ENCODE data around the gene TMEM232. TPM values are rescaled to one million over a fixed set of nuclear protein-coding genes. Genes with fewer than 3 reads are reported as not detected.

TMEM232 gene
- total and polyA plus RNA-seq, 2 experiments from 2014 or later: 1.3 to 1.9 TPM

DNA sequence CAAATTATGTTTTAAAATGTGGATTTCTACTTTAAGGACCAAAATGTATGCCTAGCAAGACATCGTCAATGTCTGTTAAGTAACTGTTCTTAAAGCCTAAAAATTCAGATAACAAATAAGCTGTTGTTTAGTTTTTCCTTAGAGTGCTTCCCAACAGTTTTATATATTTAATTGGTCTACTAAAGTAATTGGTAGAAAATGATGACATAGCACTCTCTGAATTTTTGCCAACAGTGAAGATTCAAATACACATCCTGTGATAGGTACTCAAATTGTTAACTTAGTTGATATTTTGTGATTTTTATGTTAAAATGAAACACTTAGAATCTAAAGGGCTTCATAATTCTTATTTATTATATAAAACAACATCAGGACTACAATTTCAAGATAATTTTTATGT, 107.5 kb downstream of the TMEM232 start:
- H3K4me3 ChIP-seq: no peak overlapping the region
- H3F3A ChIP-seq (replicated peaks; ENCODE audit: low read depth): no peaks in the 10 kb centered on the region
- H3K4me1 ChIP-seq (ENCODE audit: insufficient read depth): no peaks in the 10 kb centered on the region
- DNase-seq (ENCODE audit: low spot score) (no peak), ATAC-seq (no peak)
- no peaks in the 10 kb centered on the region for H4K20me1 ChIP-seq (replicated peaks; ENCODE audit: insufficient read depth)
- H3K27me3 Mint-ChIP-seq (ENCODE audit: insufficient read depth, low read depth, poor library complexity): no peaks in the 10 kb centered on the region
- H3K9me2 ChIP-seq (ENCODE audit: insufficient read depth): no peaks in the 10 kb centered on the region
- no peaks in the 10 kb centered on the region for H3K27me3 ChIP-seq (ENCODE audit: insufficient read depth)
- no peak overlapping the region for H2AFZ ChIP-seq
- H3K27ac Mint-ChIP-seq: no peak overlapping the region
- 0 out of 3 replicates have a peak, but pooled peaks cover 3% of the 10 kb centered on the region for H3K36me3 Mint-ChIP-seq (ENCODE audit: low read depth)
- no peak overlapping the region for H3K4me3 Mint-ChIP-seq
- no peak overlapping the region for H3K4me2 ChIP-seq
- no peaks in the 10 kb centered on the region for H3K79me2 ChIP-seq (replicated peaks; ENCODE audit: insufficient read depth)
- no peaks in the 10 kb centered on the region for H3K36me3 ChIP-seq (ENCODE audit: insufficient read depth)
- H3K27ac ChIP-seq (ENCODE audit: low read depth): no peak overlapping the region
- no peaks in the 10 kb centered on the region for H3K4me1 Mint-ChIP-seq
- H3K9me3 Mint-ChIP-seq: peaks cover 11% of the 10 kb centered on the region; the same call in 2 of the 3 replicates
- no peak for TF ChIP-seq EZH2phosphoT487 (IDR thresholded peaks at IDR 0.05; ENCODE audit: unreplicated experiment)

DNA sequence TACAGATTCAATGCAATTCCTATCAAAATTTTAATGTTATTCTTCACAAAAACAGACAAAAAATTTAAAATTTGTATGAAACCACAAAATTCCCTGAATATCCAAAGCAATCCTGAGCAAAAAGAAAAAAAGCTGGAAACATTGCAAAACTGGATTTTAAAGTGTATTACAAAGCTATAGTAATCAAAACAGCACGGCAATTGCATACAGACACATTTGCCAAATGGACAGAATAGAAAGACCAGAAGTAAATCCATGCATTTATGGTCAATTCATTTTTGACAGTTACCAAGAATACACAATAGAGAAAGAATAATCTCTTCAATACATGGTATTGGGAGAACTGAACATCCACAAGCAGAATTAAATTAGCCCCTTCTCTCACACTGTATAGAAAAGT, 110.5 kb downstream of the TMEM232 start:
- Mint-ChIP-seq H3K27ac (no peak overlapping the region), H3K4me1 (no peaks in the 10 kb centered on the region), H3K4me3 (no peak overlapping the region), H3K27me3 (ENCODE audit: insufficient read depth, low read depth, poor library complexity) (no peaks in the 10 kb centered on the region), H3K9me3 (peaks cover 11% of the 10 kb centered on the region; the same call in 2 of the 3 replicates), H3K36me3 (ENCODE audit: low read depth) (0 out of 3 replicates have a peak, but pooled peaks cover 3% of the 10 kb centered on the region)
- Histone ChIP-seq H3F3A (replicated peaks; ENCODE audit: low read depth) (no peaks in the 10 kb centered on the region), H3K4me3 (no peak overlapping the region), H3K4me2 (no peak overlapping the region), H3K27ac (ENCODE audit: low read depth) (no peak overlapping the region), H3K79me2 (replicated peaks; ENCODE audit: insufficient read depth) (no peaks in the 10 kb centered on the region), H3K9me2 (ENCODE audit: insufficient read depth) (no peaks in the 10 kb centered on the region), H3K4me1 (ENCODE audit: insufficient read depth) (no peaks in the 10 kb centered on the region), H3K36me3 (ENCODE audit: insufficient read depth) (no peaks in the 10 kb centered on the region), H2AFZ (no peak overlapping the region), H3K27me3 (ENCODE audit: insufficient read depth) (no peaks in the 10 kb centered on the region), H4K20me1 (replicated peaks; ENCODE audit: insufficient read depth) (no peaks in the 10 kb centered on the region)
- ATAC-seq (no peak), DNase-seq (ENCODE audit: low spot score) (no peak)
- no peak for TF ChIP-seq ZNF114 (CRISPR knock-in tag; IDR thresholded peaks at IDR 0.05)
- TF ChIP-seq EZH2 (IDR thresholded peaks at IDR 0.05; ENCODE audit: low read depth, unreplicated experiment): no peak
- no peak for TF ChIP-seq NANOG (IDR thresholded peaks at IDR 0.05; ENCODE audit: borderline replicate concordance)
- no peak for TF ChIP-seq POLR2AphosphoS5 (IDR thresholded peaks at IDR 0.05; ENCODE audit: low read depth)
- TF ChIP-seq, protein P1, sequence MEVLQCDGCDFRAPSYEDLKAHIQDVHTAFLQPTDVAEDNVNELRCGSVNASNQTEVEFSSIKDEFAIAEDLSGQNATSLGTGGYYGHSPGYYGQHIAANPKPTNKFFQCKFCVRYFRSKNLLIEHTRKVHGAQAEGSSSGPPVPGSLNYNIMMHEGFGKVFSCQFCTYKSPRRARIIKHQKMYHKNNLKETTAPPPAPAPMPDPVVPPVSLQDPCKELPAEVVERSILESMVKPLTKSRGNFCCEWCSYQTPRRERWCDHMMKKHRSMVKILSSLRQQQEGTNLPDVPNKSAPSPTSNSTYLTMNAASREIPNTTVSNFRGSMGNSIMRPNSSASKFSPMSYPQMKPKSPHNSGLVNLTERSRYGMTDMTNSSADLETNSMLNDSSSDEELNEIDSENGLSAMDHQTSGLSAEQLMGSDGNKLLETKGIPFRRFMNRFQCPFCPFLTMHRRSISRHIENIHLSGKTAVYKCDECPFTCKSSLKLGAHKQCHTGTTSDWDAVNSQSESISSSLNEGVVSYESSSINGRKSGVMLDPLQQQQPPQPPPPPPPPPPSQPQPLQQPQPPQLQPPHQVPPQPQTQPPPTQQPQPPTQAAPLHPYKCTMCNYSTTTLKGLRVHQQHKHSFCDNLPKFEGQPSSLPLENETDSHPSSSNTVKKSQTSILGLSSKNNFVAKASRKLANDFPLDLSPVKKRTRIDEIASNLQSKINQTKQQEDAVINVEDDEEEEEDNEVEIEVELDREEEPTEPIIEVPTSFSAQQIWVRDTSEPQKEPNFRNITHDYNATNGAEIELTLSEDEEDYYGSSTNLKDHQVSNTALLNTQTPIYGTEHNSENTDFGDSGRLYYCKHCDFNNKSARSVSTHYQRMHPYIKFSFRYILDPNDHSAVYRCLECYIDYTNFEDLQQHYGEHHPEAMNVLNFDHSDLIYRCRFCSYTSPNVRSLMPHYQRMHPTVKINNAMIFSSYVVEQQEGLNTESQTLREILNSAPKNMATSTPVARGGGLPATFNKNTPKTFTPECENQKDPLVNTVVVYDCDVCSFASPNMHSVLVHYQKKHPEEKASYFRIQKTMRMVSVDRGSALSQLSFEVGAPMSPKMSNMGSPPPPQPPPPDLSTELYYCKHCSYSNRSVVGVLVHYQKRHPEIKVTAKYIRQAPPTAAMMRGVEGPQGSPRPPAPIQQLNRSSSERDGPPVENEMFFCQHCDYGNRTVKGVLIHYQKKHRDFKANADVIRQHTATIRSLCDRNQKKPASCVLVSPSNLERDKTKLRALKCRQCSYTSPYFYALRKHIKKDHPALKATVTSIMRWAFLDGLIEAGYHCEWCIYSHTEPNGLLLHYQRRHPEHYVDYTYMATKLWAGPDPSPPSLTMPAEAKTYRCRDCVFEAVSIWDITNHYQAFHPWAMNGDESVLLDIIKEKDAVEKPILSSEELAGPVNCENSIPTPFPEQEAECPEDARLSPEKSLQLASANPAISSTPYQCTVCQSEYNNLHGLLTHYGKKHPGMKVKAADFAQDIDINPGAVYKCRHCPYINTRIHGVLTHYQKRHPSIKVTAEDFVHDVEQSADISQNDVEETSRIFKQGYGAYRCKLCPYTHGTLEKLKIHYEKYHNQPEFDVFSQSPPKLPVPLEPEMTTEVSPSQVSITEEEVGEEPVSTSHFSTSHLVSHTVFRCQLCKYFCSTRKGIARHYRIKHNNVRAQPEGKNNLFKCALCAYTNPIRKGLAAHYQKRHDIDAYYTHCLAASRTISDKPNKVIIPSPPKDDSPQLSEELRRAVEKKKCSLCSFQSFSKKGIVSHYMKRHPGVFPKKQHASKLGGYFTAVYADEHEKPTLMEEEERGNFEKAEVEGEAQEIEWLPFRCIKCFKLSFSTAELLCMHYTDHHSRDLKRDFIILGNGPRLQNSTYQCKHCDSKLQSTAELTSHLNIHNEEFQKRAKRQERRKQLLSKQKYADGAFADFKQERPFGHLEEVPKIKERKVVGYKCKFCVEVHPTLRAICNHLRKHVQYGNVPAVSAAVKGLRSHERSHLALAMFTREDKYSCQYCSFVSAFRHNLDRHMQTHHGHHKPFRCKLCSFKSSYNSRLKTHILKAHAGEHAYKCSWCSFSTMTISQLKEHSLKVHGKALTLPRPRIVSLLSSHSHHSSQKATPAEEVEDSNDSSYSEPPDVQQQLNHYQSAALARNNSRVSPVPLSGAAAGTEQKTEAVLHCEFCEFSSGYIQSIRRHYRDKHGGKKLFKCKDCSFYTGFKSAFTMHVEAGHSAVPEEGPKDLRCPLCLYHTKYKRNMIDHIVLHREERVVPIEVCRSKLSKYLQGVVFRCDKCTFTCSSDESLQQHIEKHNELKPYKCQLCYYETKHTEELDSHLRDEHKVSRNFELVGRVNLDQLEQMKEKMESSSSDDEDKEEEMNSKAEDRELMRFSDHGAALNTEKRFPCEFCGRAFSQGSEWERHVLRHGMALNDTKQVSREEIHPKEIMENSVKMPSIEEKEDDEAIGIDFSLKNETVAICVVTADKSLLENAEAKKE (CRISPR knock-in tag; IDR thresholded peaks at IDR 0.05): no peak
- TF ChIP-seq, protein P2, sequence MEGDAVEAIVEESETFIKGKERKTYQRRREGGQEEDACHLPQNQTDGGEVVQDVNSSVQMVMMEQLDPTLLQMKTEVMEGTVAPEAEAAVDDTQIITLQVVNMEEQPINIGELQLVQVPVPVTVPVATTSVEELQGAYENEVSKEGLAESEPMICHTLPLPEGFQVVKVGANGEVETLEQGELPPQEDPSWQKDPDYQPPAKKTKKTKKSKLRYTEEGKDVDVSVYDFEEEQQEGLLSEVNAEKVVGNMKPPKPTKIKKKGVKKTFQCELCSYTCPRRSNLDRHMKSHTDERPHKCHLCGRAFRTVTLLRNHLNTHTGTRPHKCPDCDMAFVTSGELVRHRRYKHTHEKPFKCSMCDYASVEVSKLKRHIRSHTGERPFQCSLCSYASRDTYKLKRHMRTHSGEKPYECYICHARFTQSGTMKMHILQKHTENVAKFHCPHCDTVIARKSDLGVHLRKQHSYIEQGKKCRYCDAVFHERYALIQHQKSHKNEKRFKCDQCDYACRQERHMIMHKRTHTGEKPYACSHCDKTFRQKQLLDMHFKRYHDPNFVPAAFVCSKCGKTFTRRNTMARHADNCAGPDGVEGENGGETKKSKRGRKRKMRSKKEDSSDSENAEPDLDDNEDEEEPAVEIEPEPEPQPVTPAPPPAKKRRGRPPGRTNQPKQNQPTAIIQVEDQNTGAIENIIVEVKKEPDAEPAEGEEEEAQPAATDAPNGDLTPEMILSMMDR (conservative IDR thresholded peaks at IDR 0.05; ENCODE audit: low read depth in 2 of 2): no peak
- TF ChIP-seq, protein P3, sequence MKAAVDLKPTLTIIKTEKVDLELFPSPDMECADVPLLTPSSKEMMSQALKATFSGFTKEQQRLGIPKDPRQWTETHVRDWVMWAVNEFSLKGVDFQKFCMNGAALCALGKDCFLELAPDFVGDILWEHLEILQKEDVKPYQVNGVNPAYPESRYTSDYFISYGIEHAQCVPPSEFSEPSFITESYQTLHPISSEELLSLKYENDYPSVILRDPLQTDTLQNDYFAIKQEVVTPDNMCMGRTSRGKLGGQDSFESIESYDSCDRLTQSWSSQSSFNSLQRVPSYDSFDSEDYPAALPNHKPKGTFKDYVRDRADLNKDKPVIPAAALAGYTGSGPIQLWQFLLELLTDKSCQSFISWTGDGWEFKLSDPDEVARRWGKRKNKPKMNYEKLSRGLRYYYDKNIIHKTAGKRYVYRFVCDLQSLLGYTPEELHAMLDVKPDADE (IDR thresholded peaks at IDR 0.05): no peak
- TF ChIP-seq JUNB (IDR thresholded peaks at IDR 0.05; ENCODE audit: unreplicated experiment): no peak
- no peak for TF ChIP-seq CREB1 (CRISPR knock-in tag; IDR thresholded peaks at IDR 0.05; ENCODE audit: low read depth)
- TF ChIP-seq ZNF331 (CRISPR knock-in tag; IDR thresholded peaks at IDR 0.05; ENCODE audit: low read depth): no peak
- TF ChIP-seq STAT1 (IDR thresholded peaks at IDR 0.05; ENCODE audit: unreplicated experiment): no peak
- TF ChIP-seq EZH2phosphoT487 (IDR thresholded peaks at IDR 0.05; ENCODE audit: unreplicated experiment): no peak
